ENCODE results near the gene VWC2.

The VWC2 gene

GRCh38 chr7:49783446-49783845, 10.0 kb downstream of the VWC2 start:
- no peak for DNase-seq (ENCODE audit: low read depth)

GRCh38 chr7:49787980-49788379, 14.5 kb downstream of the VWC2 start:
- DNase-seq (ENCODE audit: low read depth) = no peak

GRCh38 chr7:49788455-49789059, 15.1 kb downstream of the VWC2 start:
- DNase-seq (ENCODE audit: low read depth) = no peak

- no peak for DNase-seq (ENCODE audit: low read depth)
Measured at GRCh38 chr7:49789736-49790135, 16.3 kb downstream of the VWC2 start.

- no peak for DNase-seq (ENCODE audit: low read depth)
Measured at GRCh38 chr7:49790209-49790608, 16.8 kb downstream of the VWC2 start.

- no peak for DNase-seq (ENCODE audit: low read depth)
Measured at GRCh38 chr7:49791088-49791741, 17.8 kb downstream of the VWC2 start.

GRCh38 chr7:49797987-49798660, 24.7 kb downstream of the VWC2 start:
- DNase-seq (ENCODE audit: low read depth) = no peak

GRCh38 chr7:49800031-49800430, 26.6 kb downstream of the VWC2 start:
- no peak for DNase-seq (ENCODE audit: low read depth)

- no peak for DNase-seq (ENCODE audit: low read depth)
Measured at GRCh38 chr7:49802600-49802999, 29.2 kb downstream of the VWC2 start.

- DNase-seq (ENCODE audit: low read depth) = no peak
Measured at GRCh38 chr7:49803812-49804211, 30.4 kb downstream of the VWC2 start.

GRCh38 chr7:49805371-49806007, 32.1 kb downstream of the VWC2 start:
- DNase-seq (ENCODE audit: low read depth) = no peak

- DNase-seq (ENCODE audit: low read depth) = no peak
Measured at GRCh38 chr7:49812534-49812933, 39.1 kb downstream of the VWC2 start.

- DNase-seq (ENCODE audit: low read depth) = no peak
Measured at GRCh38 chr7:49817279-49817678, 43.8 kb downstream of the VWC2 start.

- no peak for DNase-seq (ENCODE audit: low read depth)
Measured at GRCh38 chr7:49821181-49821580, 47.7 kb downstream of the VWC2 start.

- no peak for DNase-seq (ENCODE audit: low read depth)
Measured at GRCh38 chr7:49822856-49823255, 49.4 kb downstream of the VWC2 start.

- DNase-seq (ENCODE audit: low read depth) = no peak
Measured at GRCh38 chr7:49823566-49823965, 50.1 kb downstream of the VWC2 start.

- DNase-seq (ENCODE audit: low read depth) = no peak
Measured at GRCh38 chr7:49839863-49840645, 66.6 kb downstream of the VWC2 start.

GRCh38 chr7:49840751-49841405, 67.4 kb downstream of the VWC2 start:
- DNase-seq (ENCODE audit: low read depth) = no peak

- no peak for DNase-seq (ENCODE audit: low read depth)
Measured at GRCh38 chr7:49845626-49846025, 72.2 kb downstream of the VWC2 start.

GRCh38 chr7:49848211-49848841, 74.9 kb downstream of the VWC2 start:
- no peak for DNase-seq (ENCODE audit: low read depth)

- DNase-seq (ENCODE audit: low read depth) = no peak
Measured at GRCh38 chr7:49850921-49851613, 77.6 kb downstream of the VWC2 start.
